Mucosa of stomach (tissue), 1 donor: Measurements from ENCODE around the gene CALCA.

Source experiments
- H3K27me3 ChIP-seq: one replicate; pipeline ENCODE4 v1.7.0; 2013; ENCODE audit warnings: mild to moderate bottlenecking, low read length; ENCODE audit not compliant: control insufficient read depth, insufficient read depth
- H3K36me3 ChIP-seq: one replicate; pipeline ENCODE4 v1.7.0; 2013; ENCODE audit warnings: low read length; ENCODE audit not compliant: control insufficient read depth, insufficient read depth
- H3K4me1 ChIP-seq: one replicate; pipeline ENCODE4 v1.7.0; 2013; ENCODE audit warnings: mild to moderate bottlenecking, low read length; ENCODE audit not compliant: control insufficient read depth, insufficient read depth
- H3K4me3 ChIP-seq: one replicate; pipeline ENCODE4 v1.7.0; 2013; ENCODE audit warnings: low read length
- H3K9ac ChIP-seq: one replicate; pipeline ENCODE4 v1.7.0; 2013; ENCODE audit warnings: mild to moderate bottlenecking, low read length, moderate library complexity
- H3K9me3 ChIP-seq: one replicate; pipeline ENCODE4 v1.7.0; 2013; ENCODE audit warnings: mild to moderate bottlenecking, low read length, moderate library complexity; ENCODE audit not compliant: control insufficient read depth
- donor health status: Pancreatic carcinoma.

The CALCA gene

DNA sequence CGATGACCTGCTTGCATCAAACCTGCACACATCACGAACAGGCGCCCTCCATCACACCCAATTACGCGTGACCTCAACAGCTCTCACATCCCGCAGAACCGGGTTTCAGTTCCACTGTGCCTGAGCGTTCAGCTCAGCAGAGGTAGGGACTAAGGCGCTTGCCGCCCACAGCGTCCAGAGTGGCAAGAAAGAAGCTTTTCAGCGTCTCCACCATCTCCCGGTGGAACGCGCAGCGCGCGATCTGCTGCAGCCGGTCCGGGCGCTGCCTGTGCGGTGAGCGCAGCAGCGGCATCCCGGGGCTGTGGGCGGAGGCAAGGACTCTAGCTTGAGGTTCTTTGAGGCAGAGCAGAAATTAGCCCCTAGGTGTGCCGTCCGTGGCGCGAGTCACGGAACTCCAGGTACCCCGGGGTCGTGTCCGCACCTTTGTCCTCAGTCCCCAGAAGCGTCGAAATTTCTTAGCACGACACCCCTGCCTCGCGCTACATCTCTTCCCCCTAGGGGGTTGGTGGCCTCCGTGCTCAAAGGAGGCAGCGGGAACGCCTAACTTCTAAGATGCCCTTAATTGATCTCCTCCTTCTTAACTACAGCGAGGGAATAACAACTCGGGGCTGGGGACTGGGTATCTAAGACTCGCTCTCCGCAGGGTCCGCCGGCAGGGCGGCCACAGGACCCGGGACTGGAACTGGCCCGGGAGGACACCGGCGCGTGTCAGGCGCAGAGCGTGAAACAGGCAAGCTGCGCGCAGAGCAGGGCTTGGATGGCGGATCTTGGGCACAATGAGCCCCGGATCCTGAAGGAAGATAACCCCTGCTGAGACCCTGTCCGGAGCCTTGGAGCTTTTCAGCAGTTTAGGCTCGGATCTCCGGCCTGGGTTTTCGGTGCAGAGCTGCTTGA lies 1.7 kb upstream of the CALCA start:
- Histone ChIP-seq H3K4me3 (no peak overlapping the region), H3K9ac (no peak overlapping the region), H3K4me1 (peaks cover 24% of the 10 kb centered on the region), H3K9me3 (no peaks in the 10 kb centered on the region), H3K36me3 (no peaks in the 10 kb centered on the region), H3K27me3 (peaks cover 76% of the 10 kb centered on the region)

DNA sequence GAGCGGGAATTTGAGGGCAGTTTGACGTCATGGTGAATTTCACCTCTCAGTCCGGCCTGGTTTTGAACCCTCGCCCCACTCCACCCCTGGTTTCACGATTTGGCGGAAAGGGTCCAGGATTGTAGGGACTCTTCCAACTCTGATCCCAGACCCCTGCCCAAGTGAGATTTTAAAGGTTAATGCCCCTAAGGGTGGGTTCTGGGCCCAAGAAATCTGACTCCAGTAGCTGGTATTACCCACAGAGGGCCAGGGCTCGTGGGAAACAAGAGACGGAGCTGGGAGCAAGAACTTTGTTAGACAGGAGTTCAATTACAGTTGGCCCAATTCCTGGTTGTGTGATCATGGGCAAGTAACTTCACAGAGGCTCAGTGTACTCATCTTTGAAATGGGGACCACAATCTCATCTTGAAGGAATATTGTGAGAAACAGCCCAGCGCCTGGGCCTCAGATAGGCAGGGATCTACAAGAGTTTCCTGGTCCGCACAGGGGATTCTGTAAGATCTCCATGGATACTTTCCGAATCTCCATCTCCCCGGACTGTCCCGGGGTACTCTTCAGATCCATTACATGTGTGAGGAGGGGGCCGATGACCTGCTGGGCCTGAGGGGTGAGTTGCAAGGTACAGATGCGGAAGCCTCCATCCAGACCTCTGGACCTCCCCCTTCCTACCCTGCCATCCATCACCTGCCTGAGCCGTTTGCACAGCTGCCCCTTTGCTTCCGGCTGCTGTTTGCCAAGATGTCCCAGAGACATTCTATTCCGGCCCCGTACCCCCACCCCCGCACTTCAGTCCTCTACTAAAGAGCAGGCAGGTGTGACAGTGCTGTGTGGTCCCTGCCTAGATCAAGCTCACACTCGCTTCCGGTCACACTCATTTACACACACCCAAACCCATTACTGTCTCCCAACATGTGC lies 687 bp upstream of the CALCA start:
- H3K4me1 ChIP-seq = peaks cover 24% of the 10 kb centered on the region
- no peak overlapping the region for H3K9ac ChIP-seq
- no peaks in the 10 kb centered on the region for H3K36me3 ChIP-seq
- no peak overlapping the region for H3K4me3 ChIP-seq
- peaks cover 81% of the 10 kb centered on the region for H3K27me3 ChIP-seq
- H3K9me3 ChIP-seq = no peaks in the 10 kb centered on the region

DNA sequence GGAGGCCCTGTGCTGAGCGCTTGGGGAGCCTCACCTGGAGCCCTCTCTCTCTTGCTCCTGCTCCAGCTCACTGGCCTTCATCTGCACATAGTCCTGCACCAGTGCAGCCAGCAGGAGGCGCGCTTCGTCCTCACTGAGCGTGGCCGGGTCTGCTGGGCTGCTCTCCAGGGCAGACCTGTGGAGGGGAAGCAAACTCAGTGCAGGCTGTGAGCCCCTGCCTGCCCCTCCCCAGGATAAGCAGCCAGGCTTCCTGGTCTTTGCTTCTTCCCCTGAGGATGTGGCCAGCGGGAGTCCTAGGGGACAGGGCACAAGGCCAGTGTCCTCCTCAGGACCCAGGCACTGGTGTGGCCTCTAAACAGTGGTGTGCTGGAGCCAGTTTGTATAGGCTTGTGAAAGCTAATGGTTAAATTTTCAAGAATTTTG lies 2.2 kb downstream of the CALCA start:
- no peak overlapping the region for H3K9ac ChIP-seq
- H3K27me3 ChIP-seq = peaks cover 62% of the 10 kb centered on the region
- no peaks in the 10 kb centered on the region for H3K9me3 ChIP-seq
- H3K4me3 ChIP-seq = no peak overlapping the region
- peaks cover 24% of the 10 kb centered on the region for H3K4me1 ChIP-seq
- H3K36me3 ChIP-seq = no peaks in the 10 kb centered on the region

DNA sequence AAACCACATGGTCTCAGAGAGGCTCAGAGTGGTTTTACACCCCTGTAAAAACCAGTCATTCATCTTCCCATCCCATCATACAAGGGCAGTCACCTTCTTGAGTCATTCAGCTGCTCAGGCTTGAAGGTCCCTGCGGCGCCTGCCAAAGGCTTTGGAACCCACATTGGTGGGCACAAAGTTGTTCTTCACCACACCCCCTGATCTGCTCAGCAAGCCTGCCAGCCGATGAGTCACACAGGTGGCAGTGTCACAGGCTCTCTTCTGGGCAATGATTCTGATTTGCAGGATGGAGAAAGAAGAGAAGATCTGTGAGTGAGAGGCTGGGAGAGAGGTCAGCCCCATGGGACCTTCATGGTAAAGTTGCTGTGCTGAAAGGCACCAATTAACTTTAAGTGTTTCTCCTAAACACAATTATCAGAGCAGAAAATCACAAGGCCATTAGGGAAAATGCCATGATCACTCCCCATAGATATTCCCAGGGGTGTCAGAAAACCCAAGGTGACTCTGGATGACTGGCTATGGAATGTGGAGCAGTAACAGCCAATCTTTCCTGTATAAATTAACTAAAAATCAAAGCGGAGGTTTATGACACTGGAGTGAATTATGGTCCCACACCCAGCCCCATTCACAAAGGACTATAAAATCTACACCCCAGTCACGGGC lies 4.4 kb downstream of the CALCA start:
- no peaks in the 10 kb centered on the region for H3K9me3 ChIP-seq
- H3K4me3 ChIP-seq = no peak overlapping the region
- H3K36me3 ChIP-seq = no peaks in the 10 kb centered on the region
- no peak overlapping the region for H3K9ac ChIP-seq
- peaks cover 6% of the 10 kb centered on the region for H3K4me1 ChIP-seq
- H3K27me3 ChIP-seq = peaks cover 40% of the 10 kb centered on the region

DNA sequence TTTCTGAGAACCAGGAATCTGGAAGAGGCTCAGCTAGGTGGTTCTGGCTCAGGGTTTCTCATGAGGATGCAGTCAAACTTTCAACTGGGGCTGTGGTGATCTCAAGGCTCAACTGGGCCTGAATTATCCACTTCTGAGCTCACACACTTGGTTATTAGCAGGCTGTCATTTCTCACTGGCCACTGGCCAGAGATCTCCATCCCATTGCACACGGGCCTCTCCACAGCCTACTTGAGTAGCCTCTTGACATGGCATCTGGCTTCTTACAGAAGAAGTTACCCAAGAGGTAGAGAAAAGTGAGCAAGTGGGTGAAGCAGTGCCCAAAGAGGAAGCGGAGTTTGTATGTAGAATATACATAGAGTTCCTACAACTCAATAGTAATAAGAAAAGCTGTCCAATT lies 16.0 kb downstream of the CALCA start:
- H3K36me3 ChIP-seq = no peaks in the 10 kb centered on the region
- H3K9ac ChIP-seq = no peak overlapping the region
- H3K4me3 ChIP-seq = no peak overlapping the region
- H3K4me1 ChIP-seq = no peaks in the 10 kb centered on the region
- H3K9me3 ChIP-seq = no peaks in the 10 kb centered on the region
- H3K27me3 ChIP-seq = no peaks in the 10 kb centered on the region

DNA sequence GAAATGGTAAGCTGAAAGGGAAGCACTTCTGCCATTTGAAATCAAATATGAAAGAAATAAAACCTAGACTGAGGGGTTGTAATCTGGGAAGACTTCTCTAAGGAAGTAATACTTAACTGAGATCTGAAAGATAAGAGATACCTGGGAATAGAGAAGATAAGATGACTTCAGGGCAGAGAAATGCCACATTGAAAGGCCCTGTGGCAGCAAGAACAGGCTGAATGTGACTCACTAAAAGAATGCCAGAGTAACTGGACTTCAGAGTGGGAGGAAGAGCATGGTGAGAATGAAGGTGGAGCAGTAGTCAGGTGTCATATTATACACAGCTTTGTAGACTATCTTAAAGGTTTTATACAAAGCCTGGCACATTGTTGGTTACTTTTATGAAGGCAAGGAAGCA lies 17.6 kb downstream of the CALCA start:
- Histone ChIP-seq H3K36me3 (no peaks in the 10 kb centered on the region), H3K4me3 (no peak overlapping the region), H3K4me1 (no peaks in the 10 kb centered on the region), H3K9me3 (no peaks in the 10 kb centered on the region), H3K27me3 (no peaks in the 10 kb centered on the region), H3K9ac (no peak overlapping the region)

DNA sequence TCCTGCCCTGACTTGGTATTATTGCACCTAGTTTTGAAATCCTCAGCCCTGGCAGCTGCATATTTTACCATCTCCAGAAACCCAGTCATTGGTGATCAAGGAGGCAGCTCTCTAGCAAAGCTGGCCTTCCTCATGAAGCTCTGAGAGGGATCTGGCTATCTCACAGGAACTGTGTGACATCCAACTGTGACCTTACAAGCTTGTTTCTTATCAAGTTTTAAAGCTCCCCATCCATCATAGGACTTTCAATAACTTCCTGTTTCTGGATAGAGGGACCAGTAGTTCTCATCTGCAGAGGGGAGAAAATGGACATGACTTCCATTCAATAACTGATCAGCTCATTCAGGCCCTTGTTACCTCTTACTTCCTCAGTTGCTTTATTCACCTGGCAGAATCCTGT lies 18.2 kb downstream of the CALCA start:
- Histone ChIP-seq H3K36me3 (no peaks in the 10 kb centered on the region), H3K4me3 (no peak overlapping the region), H3K27me3 (no peaks in the 10 kb centered on the region), H3K9ac (no peak overlapping the region), H3K9me3 (no peaks in the 10 kb centered on the region), H3K4me1 (no peaks in the 10 kb centered on the region)

DNA sequence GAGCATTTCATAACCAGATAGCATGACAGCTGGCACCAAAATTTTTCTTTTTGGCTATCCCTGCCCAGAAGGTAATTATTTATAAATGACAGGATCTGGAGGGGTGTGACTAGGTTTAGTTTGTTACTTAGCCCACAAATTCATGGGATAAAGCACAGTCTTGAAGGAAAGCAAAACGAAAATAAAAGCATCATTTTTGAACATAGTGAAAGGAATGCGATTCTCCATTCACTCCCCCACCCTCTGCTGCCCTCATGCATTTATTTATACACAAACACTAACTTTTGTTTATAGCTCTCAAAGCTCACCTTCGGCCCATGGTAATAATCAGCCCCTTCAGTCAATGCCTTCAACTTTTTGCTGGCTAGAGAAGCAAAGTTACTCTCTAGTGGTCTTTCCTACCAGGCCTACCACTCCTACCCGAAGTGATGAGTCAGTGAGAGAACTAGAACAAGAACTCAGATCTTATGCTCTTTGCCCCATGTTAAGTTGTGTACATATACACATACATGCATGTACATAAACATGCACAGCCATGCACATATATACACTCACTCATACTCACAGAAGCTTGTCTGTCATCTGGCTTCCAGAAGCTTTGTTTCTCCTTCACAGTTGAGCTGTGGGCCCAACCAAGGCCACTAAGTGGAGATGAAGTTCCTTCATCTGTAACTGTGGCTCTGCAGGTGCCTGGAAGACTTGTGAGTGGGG lies 22.6 kb downstream of the CALCA start:
- Histone ChIP-seq H3K9ac (no peak overlapping the region), H3K9me3 (no peaks in the 10 kb centered on the region), H3K36me3 (no peaks in the 10 kb centered on the region), H3K4me3 (no peak overlapping the region), H3K27me3 (no peaks in the 10 kb centered on the region), H3K4me1 (no peaks in the 10 kb centered on the region)

DNA sequence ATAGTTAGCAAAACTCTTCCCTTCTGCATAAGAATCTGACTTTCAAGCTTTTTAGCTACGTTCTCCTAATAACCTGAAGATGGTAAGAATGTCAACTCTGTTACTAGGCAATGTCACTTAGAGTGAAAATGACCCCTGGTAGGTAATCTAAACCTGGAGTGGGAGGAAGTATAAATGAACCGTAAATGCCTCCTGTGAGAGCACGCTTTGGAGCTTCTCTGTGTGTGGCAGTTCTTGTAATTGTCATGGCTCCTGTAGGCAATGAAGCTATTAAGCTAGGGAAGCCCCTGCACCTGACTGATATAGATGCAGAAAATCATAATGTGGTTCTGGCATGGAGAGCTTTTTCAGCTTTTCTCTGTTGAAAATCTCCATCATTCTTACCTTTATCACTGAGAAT lies 29.4 kb downstream of the CALCA start:
- H3K9ac ChIP-seq = no peak overlapping the region
- no peak overlapping the region for H3K4me3 ChIP-seq
- H3K36me3 ChIP-seq = no peaks in the 10 kb centered on the region
- H3K4me1 ChIP-seq = no peaks in the 10 kb centered on the region
- H3K9me3 ChIP-seq = no peaks in the 10 kb centered on the region
- H3K27me3 ChIP-seq = no peaks in the 10 kb centered on the region

DNA sequence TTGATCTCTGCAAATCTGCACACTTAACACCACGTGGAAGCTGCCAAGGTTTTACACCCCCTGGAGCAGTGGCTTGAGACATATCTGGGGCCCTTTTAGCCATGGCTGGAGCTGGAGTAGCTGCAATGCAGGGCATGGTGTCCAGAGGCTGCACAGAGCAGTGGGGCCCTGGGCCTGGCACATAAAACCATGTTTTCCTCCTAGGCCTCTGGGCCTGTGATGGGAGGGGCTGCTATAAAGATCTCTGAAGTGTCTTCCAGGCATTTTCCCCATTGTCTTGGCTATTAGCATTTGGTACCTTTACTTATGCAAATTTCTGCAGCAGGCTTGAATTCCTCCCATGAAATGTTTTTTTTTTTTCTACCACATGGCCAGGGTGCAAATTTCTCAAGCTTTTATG lies 33.2 kb downstream of the CALCA start:
- Histone ChIP-seq H3K36me3 (no peaks in the 10 kb centered on the region), H3K9ac (no peak overlapping the region), H3K4me1 (no peaks in the 10 kb centered on the region), H3K4me3 (no peak overlapping the region), H3K27me3 (no peaks in the 10 kb centered on the region), H3K9me3 (no peaks in the 10 kb centered on the region)

DNA sequence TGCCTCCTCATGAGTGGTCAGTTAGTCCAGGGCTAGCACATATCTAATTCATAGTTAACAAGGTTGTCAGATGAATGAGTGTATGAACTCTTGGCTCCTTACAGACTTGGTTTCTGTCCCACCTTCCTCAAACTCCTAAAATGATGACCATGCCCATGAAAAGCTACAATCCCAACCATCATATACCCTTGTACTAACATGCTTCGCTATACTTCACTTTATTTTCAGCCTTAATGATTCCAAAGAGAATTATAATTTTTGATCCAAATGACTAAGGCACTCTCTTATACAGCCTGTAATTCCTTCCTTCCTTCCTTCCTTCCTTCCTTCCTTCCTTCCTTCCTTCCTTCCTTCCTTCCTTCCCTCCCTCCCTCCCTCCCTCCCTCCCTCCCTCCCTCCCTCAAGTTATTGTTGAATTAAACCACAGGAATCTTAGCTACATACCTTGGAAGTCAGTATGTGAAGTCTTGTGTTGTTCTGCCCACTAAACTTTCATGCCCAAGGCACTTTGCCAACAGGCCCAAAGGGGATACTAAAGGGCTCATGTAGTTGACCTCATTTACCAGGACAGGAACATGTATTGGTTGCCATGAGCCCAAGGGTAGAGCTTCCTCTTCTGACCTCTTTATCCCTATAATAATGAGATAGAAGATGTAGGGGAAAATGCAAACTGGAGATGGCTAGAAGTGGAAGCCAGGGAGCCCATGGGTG lies 37.4 kb downstream of the CALCA start:
- Histone ChIP-seq H3K27me3 (no peaks in the 10 kb centered on the region), H3K9ac (no peak overlapping the region), H3K4me1 (no peaks in the 10 kb centered on the region), H3K4me3 (no peak overlapping the region), H3K36me3 (no peaks in the 10 kb centered on the region), H3K9me3 (no peaks in the 10 kb centered on the region)
